Lung (tissue), 12 donors: ENCODE measurements around the gene KLHDC4. TPM values are rescaled to one million over a fixed set of nuclear protein-coding genes. Genes with fewer than 3 reads are reported as not detected.

ENCODE experiments used
- ATAC-seq: fragments of 200-7000 bp; cut with Tn5 transposase; one replicate; pipeline ENCODE4 v1.9.1; 2020; ENCODE audit warnings: moderate number of reproducible peaks; ENCODE audit not compliant: insufficient read depth, low FRiP score
- DNase-seq, 3 donors: peaks; one replicate each; pipeline ENCODE4 v3.0.0-alpha.2; 2013 to 2017
- H3K27ac ChIP-seq, 2 donors: one replicate each; pipeline ENCODE4 v1.5.1; 2013; ENCODE audit warnings: mild to moderate bottlenecking in 2 of 2, moderate library complexity in 2 of 2, control low read depth in 1 of 2, inconsistent platforms in 1 of 2, low read depth in 1 of 2, low read length in 1 of 2
- H3K27me3 ChIP-seq, 3 donors: one replicate each; pipeline ENCODE4 v1.5.1; 2013; ENCODE audit warnings: low read length in 2 of 3; ENCODE audit not compliant: control insufficient read depth in 3 of 3, insufficient read depth in 3 of 3
- H3K36me3 ChIP-seq, 4 donors: one replicate each; pipeline ENCODE4 v1.5.1; 2013; ENCODE audit warnings: low read length in 4 of 4, mild to moderate bottlenecking in 1 of 4, moderate library complexity in 1 of 4; ENCODE audit not compliant: control insufficient read depth in 4 of 4, insufficient read depth in 4 of 4
- H3K4me1 ChIP-seq, 5 donors: one replicate each; pipeline ENCODE4 v1.5.1; 2013; ENCODE audit warnings: low read length in 5 of 5, mild to moderate bottlenecking in 2 of 5, moderate library complexity in 1 of 5; ENCODE audit not compliant: control insufficient read depth in 5 of 5, insufficient read depth in 5 of 5
- H3K4me3 ChIP-seq: one replicate; pipeline ENCODE4 v1.5.1; 2013; ENCODE audit warnings: mild to moderate bottlenecking, control low read depth, moderate library complexity
- H3K9ac ChIP-seq, 2 donors: one replicate each; pipeline ENCODE4 v1.5.1; 2013; ENCODE audit warnings: low read length in 2 of 2, control low read depth in 1 of 2; ENCODE audit not compliant: insufficient read depth in 1 of 2
- H3K9me3 ChIP-seq, 4 donors: one replicate each; pipeline ENCODE4 v1.5.1; 2013; ENCODE audit warnings: low read length in 3 of 4, mild to moderate bottlenecking in 1 of 4, moderate library complexity in 1 of 4; ENCODE audit not compliant: control insufficient read depth in 4 of 4, insufficient read depth in 3 of 4
- WGBS, 2 donors: extraction: QIAGEN DNeasy Blood & Tissue Kit; methylation state at CpG; one replicate each; pipeline ENCODE4 v1.1.7; 2013; 5-methylcytosine and 5-hydroxymethylcytosine counted together
- polyA plus RNA-seq, 2 donors: library from polyadenylated mRNA; stranded (reverse); fragments of 200-250 nt; gene quantifications; one replicate each; pipeline ENCODE4 v1.2.1, GENCODE V29; 2013
- total RNA-seq, 2 donors: library from RNA; depleted of rRNA in 1 of 2; stranded (reverse); fragments of >200 nt in 1 of 2; gene quantifications; one replicate each; pipeline ENCODE4 v1.2.1, GENCODE V29; 2014 to 2021
- TF ChIP-seq, protein P1 (sequence below): IDR thresholded peaks from 2 replicates; pipeline ENCODE4 v1.5.1; 2012; ENCODE audit warnings: mild to moderate bottlenecking; ENCODE audit errors: control extremely low read depth, extremely low read depth
- donor health status: control.
- donor health status: control.
- donor health status: Bipolar disorder and iron deficiency.
- donor health status: healthy.
- donor health status: DM: yes; HTN: yes; CAD: no.

The KLHDC4 gene
- total and polyA plus RNA-seq, 4 donors: 23.3 to 48.4 (median 38.4) TPM

GRCh38 chr16:87784812-87785211 lies 19.0 kb upstream of the KLHDC4 start:
- no peak for ATAC-seq
- TF ChIP-seq, protein P1, sequence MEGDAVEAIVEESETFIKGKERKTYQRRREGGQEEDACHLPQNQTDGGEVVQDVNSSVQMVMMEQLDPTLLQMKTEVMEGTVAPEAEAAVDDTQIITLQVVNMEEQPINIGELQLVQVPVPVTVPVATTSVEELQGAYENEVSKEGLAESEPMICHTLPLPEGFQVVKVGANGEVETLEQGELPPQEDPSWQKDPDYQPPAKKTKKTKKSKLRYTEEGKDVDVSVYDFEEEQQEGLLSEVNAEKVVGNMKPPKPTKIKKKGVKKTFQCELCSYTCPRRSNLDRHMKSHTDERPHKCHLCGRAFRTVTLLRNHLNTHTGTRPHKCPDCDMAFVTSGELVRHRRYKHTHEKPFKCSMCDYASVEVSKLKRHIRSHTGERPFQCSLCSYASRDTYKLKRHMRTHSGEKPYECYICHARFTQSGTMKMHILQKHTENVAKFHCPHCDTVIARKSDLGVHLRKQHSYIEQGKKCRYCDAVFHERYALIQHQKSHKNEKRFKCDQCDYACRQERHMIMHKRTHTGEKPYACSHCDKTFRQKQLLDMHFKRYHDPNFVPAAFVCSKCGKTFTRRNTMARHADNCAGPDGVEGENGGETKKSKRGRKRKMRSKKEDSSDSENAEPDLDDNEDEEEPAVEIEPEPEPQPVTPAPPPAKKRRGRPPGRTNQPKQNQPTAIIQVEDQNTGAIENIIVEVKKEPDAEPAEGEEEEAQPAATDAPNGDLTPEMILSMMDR: no peak

GRCh38 chr16:87782033-87782432 lies 16.2 kb upstream of the KLHDC4 start:
- Histone ChIP-seq H3K36me3 (no peaks in the 10 kb centered on the region), H3K9me3 (no peaks in the 10 kb centered on the region), H3K4me1 (peaks cover 0 to 10% (median 0%) of the 10 kb centered on the region in 5 donors), H3K4me3 (no peak overlapping the region), H3K27ac (no peak overlapping the region), H3K9ac (no peak overlapping the region), H3K27me3 (no peaks in the 10 kb centered on the region)
- no peak for DNase-seq
- WGBS, 2 donors: 86 to 94% methylated on average over 4 of the region's 4 CpGs
- no peak for ATAC-seq
- TF ChIP-seq, protein P1: no peak

More at GRCh38 chr16:87784812-87785211, 19.0 kb upstream of the KLHDC4 start:
- H3K4me3 ChIP-seq: no peak overlapping the region
- no peak overlapping the region for H3K27ac ChIP-seq
- WGBS, 2 donors: 58 to 69% methylated on average over 10 of the region's 10 CpGs
- H3K27me3 ChIP-seq: no peaks in the 10 kb centered on the region
- no peaks in the 10 kb centered on the region for H3K9me3 ChIP-seq
- no peak for DNase-seq
- H3K9ac ChIP-seq: no peak overlapping the region
- no peaks in the 10 kb centered on the region for H3K36me3 ChIP-seq
- H3K4me1 ChIP-seq: peaks cover 0 to 4% (median 0%) of the 10 kb centered on the region in 5 donors

DNA sequence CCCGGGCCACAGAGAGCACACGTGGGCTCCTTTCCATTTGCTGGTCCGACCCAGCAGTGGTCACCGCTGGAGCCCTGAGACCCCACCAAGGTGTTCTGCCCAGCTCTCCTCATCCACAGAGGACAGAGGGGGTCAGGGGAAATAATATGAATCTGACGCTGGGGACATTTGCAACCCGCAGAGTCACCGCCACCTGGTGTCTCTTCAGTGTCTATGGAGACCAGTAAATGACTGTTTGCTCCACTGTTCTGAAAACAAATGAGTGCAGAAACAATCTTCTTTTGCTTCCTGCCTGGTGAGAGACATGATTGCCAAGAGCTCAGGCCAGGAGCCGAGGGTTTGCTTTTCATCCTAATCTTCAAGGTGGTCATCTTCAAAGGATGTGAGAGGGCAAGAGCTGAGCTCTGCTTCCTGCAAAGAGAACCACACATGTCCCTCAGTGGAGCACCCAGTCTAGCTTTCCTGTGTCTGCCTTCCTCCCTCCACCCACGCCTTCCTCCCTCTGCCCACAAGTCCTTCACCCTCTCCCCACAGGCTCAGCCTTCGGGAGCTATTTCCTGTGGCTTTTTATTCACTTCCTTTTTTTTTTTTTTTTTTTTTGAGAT lies 14.7 kb upstream of the KLHDC4 start:
- Histone ChIP-seq H3K9ac (no peak overlapping the region), H3K4me3 (no peak overlapping the region), H3K36me3 (no peaks in the 10 kb centered on the region), H3K9me3 (no peaks in the 10 kb centered on the region), H3K27ac (no peak overlapping the region), H3K4me1 (peaks cover 0 to 10% (median 0%) of the 10 kb centered on the region in 5 donors), H3K27me3 (no peaks in the 10 kb centered on the region)
- no peak for DNase-seq
- peak; percentile 16 for ATAC-seq
- 57 to 64% methylated on average over 10 of the region's 10 CpGs for WGBS, 2 donors
- TF ChIP-seq, protein P1: no peak
